ENCODE measurements around the gene MTMR8.

MTMR8 gene

DNA sequence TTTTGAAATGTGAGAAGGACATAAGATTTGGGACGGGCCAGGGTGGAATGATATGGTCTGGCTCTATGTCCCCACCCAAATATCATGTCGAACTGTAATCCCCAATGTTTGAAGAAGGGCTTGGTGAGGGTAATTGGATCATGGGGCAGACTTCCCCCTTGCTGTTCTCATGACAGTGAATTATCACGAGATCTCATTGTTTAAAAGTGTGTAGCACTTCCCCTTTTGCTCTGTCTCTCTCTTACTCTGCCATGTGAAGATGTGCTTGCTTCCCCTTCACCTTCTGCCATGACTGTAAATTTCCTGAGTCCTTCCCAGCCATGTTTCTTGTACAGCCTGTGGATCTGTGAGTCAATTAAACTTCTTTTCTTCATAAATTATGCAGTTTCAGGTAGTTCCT is 17.5 kb downstream of the MTMR8 start:
- H3K27me3 Mint-ChIP-seq (ENCODE audit: low read depth) = no peaks in the 10 kb centered on the region
- no peak overlapping the region for H3K27ac Mint-ChIP-seq
- H3K4me1 Mint-ChIP-seq (ENCODE audit: low read depth) = no peaks in the 10 kb centered on the region
- H3K9me3 Mint-ChIP-seq = peaks cover 21% of the 10 kb centered on the region
- H3K4me3 Mint-ChIP-seq = no peak overlapping the region
- DNase-seq (ENCODE audit: low spot score) = no peak
- peaks cover 18% of the 10 kb centered on the region for H3K36me3 Mint-ChIP-seq (ENCODE audit: low read depth)

DNA sequence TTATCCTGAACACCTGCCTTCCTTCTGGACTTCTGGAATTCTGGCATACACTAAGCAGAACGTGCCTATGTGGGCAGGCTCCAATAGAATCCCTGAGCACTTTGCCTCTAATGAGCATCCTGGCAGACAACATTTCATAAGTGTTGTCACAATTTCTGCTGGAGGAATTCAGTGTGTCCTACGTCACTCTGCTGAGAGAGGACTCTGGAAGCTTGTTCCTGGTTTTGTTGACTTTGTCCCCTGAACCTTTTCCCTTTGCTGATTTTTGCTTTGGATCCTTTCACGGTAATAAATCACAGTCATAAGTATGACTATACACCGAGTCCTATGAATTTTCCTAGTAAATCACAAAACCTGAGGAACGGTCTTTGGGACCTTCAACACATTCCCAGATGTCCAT is 43.2 kb downstream of the MTMR8 start:
- Mint-ChIP-seq H3K27me3 (ENCODE audit: low read depth) (no peaks in the 10 kb centered on the region), H3K36me3 (ENCODE audit: low read depth) (peaks cover 36% of the 10 kb centered on the region), H3K9me3 (no peaks in the 10 kb centered on the region), H3K4me1 (ENCODE audit: low read depth) (no peaks in the 10 kb centered on the region), H3K27ac (no peak overlapping the region), H3K4me3 (no peak overlapping the region)
- no peak for DNase-seq (ENCODE audit: low spot score)

DNA sequence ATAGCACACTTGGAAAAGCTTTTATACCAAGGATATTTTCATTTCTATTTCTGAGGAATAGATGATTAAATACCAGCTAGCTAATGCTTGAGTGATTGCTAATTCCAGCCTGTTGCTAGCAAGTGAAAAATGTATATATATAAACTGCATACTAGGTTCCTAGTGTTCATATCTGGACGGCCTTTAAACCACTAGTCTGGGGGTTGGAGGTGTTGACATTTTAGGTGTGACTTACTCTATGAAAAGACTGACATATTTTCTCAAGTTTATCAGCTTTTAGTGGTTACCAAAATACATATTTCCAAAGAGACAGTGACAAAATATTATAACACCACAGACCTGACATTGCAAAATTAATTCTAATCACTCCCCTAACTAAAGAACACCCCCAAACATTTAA is 44.7 kb downstream of the MTMR8 start:
- no peaks in the 10 kb centered on the region for H3K27me3 Mint-ChIP-seq (ENCODE audit: low read depth)
- DNase-seq (ENCODE audit: low spot score) = no peak
- H3K9me3 Mint-ChIP-seq = no peaks in the 10 kb centered on the region
- no peak overlapping the region for H3K4me3 Mint-ChIP-seq
- H3K36me3 Mint-ChIP-seq (ENCODE audit: low read depth) = peaks cover 34% of the 10 kb centered on the region
- no peak overlapping the region for H3K27ac Mint-ChIP-seq
- no peaks in the 10 kb centered on the region for H3K4me1 Mint-ChIP-seq (ENCODE audit: low read depth)

DNA sequence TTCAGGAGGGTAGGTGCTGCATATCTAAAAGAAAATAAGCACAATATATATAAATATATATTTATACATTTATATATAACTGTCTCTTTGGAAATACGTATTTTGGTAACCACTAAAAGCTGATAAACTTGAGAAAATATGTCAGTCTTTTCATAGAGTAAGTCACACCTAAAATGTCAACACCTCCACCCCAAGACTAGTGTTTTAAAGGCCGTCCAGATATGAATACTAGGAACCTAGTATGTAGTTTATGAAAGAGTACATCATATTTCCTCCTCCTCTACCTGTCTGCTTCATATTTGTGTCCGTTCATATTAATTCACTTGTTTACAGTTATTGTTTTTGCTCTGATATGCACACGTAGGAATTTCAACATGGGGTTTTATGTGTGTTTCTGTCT is 45.2 kb downstream of the MTMR8 start:
- H3K27me3 Mint-ChIP-seq (ENCODE audit: low read depth) = no peaks in the 10 kb centered on the region
- H3K4me1 Mint-ChIP-seq (ENCODE audit: low read depth) = no peaks in the 10 kb centered on the region
- peaks cover 31% of the 10 kb centered on the region for H3K36me3 Mint-ChIP-seq (ENCODE audit: low read depth)
- H3K9me3 Mint-ChIP-seq = no peaks in the 10 kb centered on the region
- H3K4me3 Mint-ChIP-seq = no peak overlapping the region
- no peak for DNase-seq (ENCODE audit: low spot score)
- no peak overlapping the region for H3K27ac Mint-ChIP-seq

DNA sequence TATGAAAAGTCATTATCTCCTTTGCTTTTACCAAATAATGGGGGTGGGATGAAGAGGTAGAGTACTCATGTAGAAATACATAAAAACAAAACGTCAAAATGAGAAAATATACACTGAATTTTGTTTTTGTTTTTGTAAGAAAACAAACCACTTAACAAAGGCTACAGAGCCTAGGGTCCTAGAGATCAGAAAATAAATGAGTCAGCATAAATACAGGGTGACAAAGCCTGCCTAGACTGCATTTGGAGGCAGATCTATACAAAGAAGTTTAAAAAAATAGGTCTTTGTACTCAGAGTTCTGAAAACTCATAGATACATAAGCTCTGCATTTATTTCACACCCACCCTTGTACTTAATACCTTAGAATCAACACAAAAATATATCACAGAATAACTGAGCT is 52.4 kb downstream of the MTMR8 start:
- no peak overlapping the region for H3K4me3 Mint-ChIP-seq
- H3K27me3 Mint-ChIP-seq (ENCODE audit: low read depth) = no peaks in the 10 kb centered on the region
- no peak overlapping the region for H3K27ac Mint-ChIP-seq
- H3K36me3 Mint-ChIP-seq (ENCODE audit: low read depth) = peaks cover 4% of the 10 kb centered on the region
- DNase-seq (ENCODE audit: low spot score) = no peak
- no peaks in the 10 kb centered on the region for H3K4me1 Mint-ChIP-seq (ENCODE audit: low read depth)
- no peaks in the 10 kb centered on the region for H3K9me3 Mint-ChIP-seq

DNA sequence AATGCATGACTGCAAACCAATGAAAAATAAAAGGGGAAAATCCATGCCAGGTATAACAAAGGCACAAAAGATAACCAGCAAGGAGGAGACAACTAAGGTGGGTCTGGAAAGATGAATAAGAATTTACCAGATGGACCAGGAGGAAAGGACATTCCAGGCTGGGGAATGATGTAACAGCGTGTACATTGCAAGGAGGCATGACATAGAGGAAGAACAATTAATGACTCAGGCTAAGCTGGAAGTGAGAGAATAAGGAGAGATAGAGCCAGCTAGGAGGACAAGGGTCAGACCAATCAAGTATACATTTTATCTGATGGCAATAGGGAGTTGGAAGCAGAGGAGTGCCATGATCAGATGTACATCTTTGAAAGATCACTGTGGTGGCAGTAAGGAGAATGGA is 57.0 kb downstream of the MTMR8 start:
- Mint-ChIP-seq H3K9me3 (no peaks in the 10 kb centered on the region), H3K4me3 (no peak overlapping the region), H3K36me3 (ENCODE audit: low read depth) (peaks cover 8% of the 10 kb centered on the region)

DNA sequence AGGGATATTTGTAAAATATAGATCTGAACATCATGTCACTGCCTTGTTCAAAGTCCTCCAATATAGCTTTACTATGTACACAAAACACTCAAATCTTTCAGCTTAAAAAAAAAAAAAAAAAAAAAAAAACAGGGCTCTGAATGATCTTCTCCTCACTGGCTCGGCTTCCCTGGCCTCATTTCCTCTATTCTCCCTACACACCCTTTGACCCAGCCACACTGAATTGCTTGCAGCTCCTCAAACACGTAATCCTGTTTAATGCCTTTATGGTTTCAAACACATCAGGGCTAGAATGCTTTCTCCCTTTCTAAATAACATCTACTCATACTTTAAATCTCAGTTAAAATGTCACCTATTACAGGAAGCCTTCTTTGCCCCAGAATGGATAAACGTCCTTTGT is 60.8 kb downstream of the MTMR8 start:
- H3K4me1 Mint-ChIP-seq (ENCODE audit: low read depth) = no peaks in the 10 kb centered on the region
- no peaks in the 10 kb centered on the region for H3K27me3 Mint-ChIP-seq (ENCODE audit: low read depth)
- peaks cover 12% of the 10 kb centered on the region for H3K36me3 Mint-ChIP-seq (ENCODE audit: low read depth)
- H3K9me3 Mint-ChIP-seq = no peaks in the 10 kb centered on the region
- no peak overlapping the region for H3K27ac Mint-ChIP-seq
- DNase-seq (ENCODE audit: low spot score) = no peak
- no peak overlapping the region for H3K4me3 Mint-ChIP-seq

More for the DNA sequence above, 57.0 kb downstream of the MTMR8 start:
- Mint-ChIP-seq H3K27me3 (ENCODE audit: low read depth) (no peaks in the 10 kb centered on the region), H3K4me1 (ENCODE audit: low read depth) (no peaks in the 10 kb centered on the region), H3K27ac (no peak overlapping the region)
- DNase-seq (ENCODE audit: low spot score) = no peak

DNA sequence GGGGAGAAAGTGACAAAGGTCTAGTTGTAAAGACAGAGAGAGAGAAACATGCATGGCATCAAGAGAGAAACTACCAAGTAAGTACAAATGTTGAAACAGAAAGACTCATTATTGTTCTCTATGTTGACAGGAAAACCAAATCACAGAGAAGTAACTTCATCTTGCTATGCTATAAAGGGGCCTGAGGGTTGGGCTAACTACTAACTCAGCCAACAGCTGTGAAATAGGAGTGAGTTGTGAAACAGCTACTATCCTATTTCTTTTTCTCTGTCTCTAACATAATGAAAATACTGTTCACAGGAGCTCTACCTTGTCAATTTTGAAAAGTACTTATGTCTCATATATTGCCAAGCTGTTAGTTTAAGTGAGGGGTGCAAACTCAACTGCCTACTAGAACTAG is 65.0 kb downstream of the MTMR8 start:
- DNase-seq (ENCODE audit: low spot score) = no peak
- Mint-ChIP-seq H3K4me1 (ENCODE audit: low read depth) (no peaks in the 10 kb centered on the region), H3K4me3 (no peak overlapping the region), H3K27me3 (ENCODE audit: low read depth) (no peaks in the 10 kb centered on the region), H3K27ac (no peak overlapping the region), H3K36me3 (ENCODE audit: low read depth) (peaks cover 29% of the 10 kb centered on the region), H3K9me3 (peaks cover 5% of the 10 kb centered on the region)

DNA sequence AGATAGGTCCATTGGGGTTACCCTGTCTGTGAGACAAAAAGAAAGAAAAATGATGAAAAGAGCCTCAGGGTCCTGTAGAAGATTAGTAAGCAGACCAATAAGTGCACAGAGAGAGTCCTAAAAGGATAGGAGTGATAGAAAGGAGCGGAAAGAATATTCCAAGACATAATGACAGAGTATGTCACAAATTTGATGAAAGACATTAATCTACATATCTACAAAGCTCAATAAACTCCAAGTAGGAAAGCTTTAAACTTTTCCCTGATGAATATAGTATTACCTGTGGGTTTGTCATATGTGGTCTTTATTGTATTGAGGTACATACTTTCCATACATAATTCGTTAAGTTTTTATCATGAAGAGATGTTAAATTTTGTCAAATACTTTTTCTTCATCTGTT is 73.7 kb downstream of the MTMR8 start:
- H3K27ac Mint-ChIP-seq = no peak overlapping the region
- no peak overlapping the region for H3K4me3 Mint-ChIP-seq
- H3K4me1 Mint-ChIP-seq (ENCODE audit: low read depth) = no peaks in the 10 kb centered on the region
- peaks cover 49% of the 10 kb centered on the region for H3K36me3 Mint-ChIP-seq (ENCODE audit: low read depth)
- H3K27me3 Mint-ChIP-seq (ENCODE audit: low read depth) = no peaks in the 10 kb centered on the region
- H3K9me3 Mint-ChIP-seq = peaks cover 26% of the 10 kb centered on the region
- no peak for DNase-seq (ENCODE audit: low spot score)

DNA sequence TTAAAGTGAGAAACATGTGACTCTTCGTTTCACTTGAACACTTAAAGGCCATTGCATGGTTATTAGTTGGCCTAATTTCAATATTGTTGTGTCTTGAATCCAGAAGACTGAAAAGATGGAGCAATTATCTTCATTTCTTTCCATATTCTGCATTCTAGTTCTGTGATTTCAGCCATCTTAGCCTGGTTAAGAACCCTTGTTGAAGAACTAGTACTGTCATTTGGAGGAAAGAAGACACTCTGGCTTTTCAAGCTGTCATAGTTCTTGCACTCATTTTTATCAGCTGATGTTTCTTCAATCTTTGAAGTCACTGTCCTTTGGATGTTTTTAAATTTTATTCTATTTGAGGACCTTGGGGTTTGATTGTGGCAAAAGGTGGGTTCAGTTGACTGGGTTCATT is 81.6 kb downstream of the MTMR8 start:
- DNase-seq (ENCODE audit: low spot score) = no peak
- Mint-ChIP-seq H3K4me1 (ENCODE audit: low read depth) (no peaks in the 10 kb centered on the region), H3K4me3 (no peak overlapping the region), H3K9me3 (peaks cover 11% of the 10 kb centered on the region), H3K27me3 (ENCODE audit: low read depth) (no peaks in the 10 kb centered on the region), H3K36me3 (ENCODE audit: low read depth) (no peaks in the 10 kb centered on the region), H3K27ac (no peak overlapping the region)

DNA sequence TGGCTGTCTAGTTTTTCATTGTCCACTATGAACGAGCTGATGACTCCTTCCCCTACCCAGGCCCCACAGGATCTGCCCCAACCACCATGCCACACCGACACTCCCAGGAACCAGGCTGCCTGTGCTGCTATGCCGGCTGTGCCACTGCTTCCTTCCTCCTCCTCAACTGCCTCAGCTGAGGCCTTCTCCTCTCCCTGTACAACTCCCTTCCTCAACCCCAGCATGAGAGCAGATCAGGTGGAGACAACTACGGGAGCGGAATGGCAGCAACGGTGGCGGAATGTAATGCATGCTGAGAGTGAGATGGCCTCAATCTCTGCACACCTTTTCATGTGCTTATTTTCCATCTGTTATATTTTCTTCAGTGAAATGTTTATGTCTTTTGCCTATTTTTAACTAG is 88.5 kb downstream of the MTMR8 start:
- H3K4me1 Mint-ChIP-seq (ENCODE audit: low read depth) = no peaks in the 10 kb centered on the region
- peaks cover 17% of the 10 kb centered on the region for H3K9me3 Mint-ChIP-seq
- no peak for DNase-seq (ENCODE audit: low spot score)
- no peaks in the 10 kb centered on the region for H3K36me3 Mint-ChIP-seq (ENCODE audit: low read depth)
- no peaks in the 10 kb centered on the region for H3K27me3 Mint-ChIP-seq (ENCODE audit: low read depth)
- no peak overlapping the region for H3K27ac Mint-ChIP-seq
- no peak overlapping the region for H3K4me3 Mint-ChIP-seq

DNA sequence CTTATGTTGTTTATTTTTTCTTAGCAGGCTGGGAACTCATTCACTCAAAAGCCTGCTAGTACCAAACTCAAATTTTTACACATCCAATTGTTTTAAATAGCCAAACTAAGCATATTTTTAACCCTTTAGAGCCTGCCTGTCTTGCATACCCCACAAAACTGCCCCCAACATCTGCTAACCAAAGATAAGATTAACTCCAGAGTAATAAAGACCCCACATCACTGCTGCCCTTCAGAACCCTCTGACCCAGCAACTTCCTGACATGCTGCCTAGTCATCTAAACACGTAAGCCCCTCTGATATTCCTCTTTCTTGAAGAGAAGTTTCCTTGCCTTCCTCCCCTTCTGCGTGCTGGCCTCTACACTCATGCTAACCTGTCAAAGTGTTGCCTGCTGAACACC is 104.1 kb downstream of the MTMR8 start:
- H3K36me3 Mint-ChIP-seq (ENCODE audit: low read depth) = no peaks in the 10 kb centered on the region
- DNase-seq (ENCODE audit: low spot score) = no peak
- no peaks in the 10 kb centered on the region for H3K4me1 Mint-ChIP-seq (ENCODE audit: low read depth)
- H3K9me3 Mint-ChIP-seq = peaks cover 18% of the 10 kb centered on the region
- no peak overlapping the region for H3K27ac Mint-ChIP-seq
- no peaks in the 10 kb centered on the region for H3K27me3 Mint-ChIP-seq (ENCODE audit: low read depth)
- no peak overlapping the region for H3K4me3 Mint-ChIP-seq

DNA sequence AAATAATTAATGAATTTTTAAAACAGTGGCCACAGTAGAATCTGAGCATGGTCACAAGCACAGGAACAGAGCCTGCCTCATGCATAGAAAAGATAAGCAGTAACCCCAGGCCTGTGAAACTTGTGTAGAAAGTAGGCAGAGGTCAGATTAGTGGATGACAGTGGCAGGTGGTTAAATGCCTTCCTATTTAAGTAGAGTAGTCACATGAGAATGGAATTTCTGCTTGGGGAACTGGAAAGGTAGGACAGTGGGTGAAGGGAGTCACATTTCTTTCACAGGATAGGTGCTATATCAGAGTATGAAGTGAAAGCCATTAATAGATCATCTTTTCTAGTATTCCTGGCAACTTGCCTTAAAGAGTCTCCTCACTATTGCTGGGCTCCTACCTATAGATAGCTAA is 130.0 kb downstream of the MTMR8 start:
- Mint-ChIP-seq H3K36me3 (ENCODE audit: low read depth) (no peaks in the 10 kb centered on the region), H3K4me1 (ENCODE audit: low read depth) (no peaks in the 10 kb centered on the region), H3K27me3 (ENCODE audit: low read depth) (no peaks in the 10 kb centered on the region), H3K4me3 (no peak overlapping the region), H3K27ac (no peak overlapping the region), H3K9me3 (peaks cover under 1% of the 10 kb centered on the region)
- DNase-seq (ENCODE audit: low spot score) = no peak

DNA sequence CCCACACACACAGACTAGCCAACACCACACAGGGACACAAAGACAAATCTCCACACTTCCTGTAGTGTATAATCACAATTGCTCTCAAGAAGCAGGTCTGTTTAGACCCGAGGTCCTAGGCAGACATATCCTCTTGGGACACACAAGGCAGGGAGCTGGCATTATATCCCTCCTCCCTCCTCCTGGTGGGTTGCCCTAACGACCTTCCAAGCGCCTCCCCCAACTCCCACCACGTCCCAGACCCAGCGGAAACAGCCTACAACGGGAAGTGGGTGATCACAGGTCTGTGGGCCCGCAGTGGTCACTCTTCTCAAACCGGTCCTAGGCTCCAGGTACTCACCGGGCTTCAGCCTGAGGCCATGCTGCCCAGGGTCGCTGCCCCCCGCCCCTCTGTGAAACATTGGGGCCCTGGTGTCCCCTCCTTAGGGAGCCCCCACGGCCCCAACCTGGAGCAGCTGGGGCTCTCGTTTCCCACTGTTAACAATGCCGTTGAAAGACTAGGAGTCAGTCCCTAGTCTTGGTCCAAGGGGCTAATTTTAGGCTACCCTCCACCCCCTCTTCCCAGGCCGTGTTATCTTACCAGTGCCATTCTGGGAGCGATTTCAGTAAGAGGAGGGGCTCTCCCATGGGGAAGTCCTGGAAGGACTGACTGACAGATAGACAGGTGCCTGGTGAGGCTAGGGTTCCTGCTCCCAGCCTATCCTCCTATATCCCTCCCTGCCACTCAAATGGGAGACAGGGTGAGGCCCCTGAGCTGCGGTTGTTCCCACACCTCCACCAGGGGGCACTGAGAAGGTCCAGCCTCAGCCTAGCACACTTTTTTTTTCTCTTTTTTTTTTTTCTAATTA is 164.9 kb downstream of the MTMR8 start, which contains the start of gene ASB12:
Gene ASB12 (minus strand): TSS at position 485 of the 848 bp plus-strand sequence. CDS start 4,957 bp downstream, outside the sequence.
- no peak for DNase-seq (ENCODE audit: low spot score)
- H3K27me3 Mint-ChIP-seq (ENCODE audit: low read depth) = no peaks in the 10 kb centered on the region
- H3K4me1 Mint-ChIP-seq (ENCODE audit: low read depth) = no peaks in the 10 kb centered on the region
- H3K27ac Mint-ChIP-seq = no peak within 1 kb of the TSS
- H3K4me3 Mint-ChIP-seq = no peak within 1 kb of the TSS
- no peaks in the 10 kb centered on the region for H3K36me3 Mint-ChIP-seq (ENCODE audit: low read depth)
- H3K9me3 Mint-ChIP-seq = no peaks in the 10 kb centered on the region

DNA sequence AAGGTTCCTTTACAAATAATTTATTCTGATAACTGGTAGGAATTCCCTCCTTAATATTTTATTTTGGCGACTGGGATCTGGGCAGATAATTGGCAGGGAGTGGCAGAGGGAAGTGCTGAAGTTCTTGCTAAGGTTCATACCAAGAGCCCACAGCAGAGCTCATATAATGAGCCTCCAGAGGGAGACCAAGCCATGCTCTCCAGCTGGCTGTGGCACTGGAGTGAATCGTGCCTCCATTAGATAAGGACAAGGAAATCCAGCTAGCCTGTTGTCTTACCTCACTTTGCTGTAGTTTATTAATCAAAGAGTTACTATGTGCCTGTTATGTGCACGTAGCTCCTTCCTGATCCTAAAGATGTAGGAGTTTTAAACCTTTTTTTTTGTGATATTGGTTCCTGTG is 166.1 kb downstream of the MTMR8 start:
- no peak for DNase-seq (ENCODE audit: low spot score)
- Mint-ChIP-seq H3K4me3 (no peak overlapping the region), H3K27ac (no peak overlapping the region), H3K27me3 (ENCODE audit: low read depth) (no peaks in the 10 kb centered on the region), H3K4me1 (ENCODE audit: low read depth) (no peaks in the 10 kb centered on the region), H3K9me3 (no peaks in the 10 kb centered on the region), H3K36me3 (ENCODE audit: low read depth) (no peaks in the 10 kb centered on the region)
